HG03442 (cell line): ENCODE results near the gene GCA.

ENCODE experiments used
- ATAC-seq: cut with Tn5 transposase; IDR thresholded peaks from one replicate; pipeline ENCODE4 v1.9.1; 2021; ENCODE audit warnings: mild to moderate bottlenecking, moderate library complexity; ENCODE audit not compliant: unreplicated experiment

GCA gene

DNA sequence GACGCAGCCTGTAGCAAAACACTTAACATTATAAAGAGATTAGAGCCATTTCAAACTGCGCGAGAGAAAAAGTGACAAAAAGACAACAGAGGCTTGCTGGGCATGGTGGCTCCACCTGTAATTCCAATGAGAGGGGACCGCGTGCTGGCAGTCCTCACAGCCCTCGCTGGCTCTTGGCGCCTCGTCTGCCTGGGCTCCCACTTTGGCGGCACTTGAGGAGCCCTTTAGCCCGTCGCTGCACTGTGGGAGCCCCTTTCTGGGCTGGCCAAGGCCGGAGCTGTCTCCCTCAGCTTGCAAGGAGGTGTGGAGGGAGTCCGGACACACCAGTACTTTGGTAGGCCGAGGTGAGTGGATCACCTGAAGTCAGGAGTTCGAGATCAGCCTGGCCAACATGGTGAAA, 16.1 kb upstream of the GCA start:
- no peak for ATAC-seq

DNA sequence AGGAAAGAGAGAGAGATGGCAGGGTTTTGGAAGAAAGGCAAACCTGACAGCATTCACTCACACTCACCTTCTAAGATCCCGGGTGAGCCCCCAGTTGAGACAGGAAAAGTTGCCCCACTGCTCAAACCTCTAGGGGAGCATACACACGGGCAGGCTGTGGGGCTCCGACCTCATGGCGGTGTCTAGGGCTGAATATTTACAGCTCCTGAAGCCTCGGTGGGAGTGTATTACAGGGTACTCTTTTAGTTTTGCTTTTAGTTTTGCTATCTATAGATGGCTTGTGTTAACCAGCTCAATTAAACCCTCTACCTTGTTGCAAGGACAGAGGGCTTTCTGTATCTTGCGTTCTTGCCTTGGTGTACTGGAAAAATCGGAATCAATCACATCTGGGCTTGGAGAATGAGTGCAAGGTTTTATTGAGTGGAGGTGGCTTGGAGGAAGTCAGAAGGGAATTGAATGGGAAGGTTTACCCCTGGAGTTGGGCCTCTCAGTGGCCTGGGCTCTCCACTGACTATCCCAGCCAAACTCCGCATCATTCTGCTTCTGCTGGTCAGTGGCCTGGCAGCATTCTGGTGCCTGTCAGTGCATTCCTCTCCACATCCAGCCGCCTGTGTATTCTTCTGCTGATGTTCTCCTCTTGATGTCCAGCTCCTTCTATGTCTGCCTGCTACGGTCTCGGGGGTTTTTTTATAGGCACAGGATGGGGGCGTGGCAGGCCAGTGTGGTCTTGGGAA, 15.3 kb upstream of the GCA start:
- ATAC-seq = peak; percentile 41

DNA sequence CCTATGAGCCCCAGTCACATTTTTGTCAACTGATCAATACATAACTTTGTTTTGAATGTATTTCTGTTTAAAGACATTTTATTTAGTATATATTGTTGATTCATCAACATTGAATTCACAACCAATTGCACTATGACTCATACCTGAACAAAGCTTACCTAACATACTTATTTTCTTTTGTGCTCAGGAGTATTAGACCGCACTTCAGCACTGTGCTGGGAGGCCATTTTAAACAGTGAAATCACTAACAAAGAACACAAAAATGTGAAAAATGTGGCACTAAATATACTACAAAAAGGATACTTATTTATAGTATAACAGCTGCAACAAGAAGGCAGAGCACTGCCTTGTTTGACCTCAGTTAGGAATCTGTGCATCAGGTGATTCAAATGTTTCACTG, 13.1 kb upstream of the GCA start:
- ATAC-seq = no peak

DNA sequence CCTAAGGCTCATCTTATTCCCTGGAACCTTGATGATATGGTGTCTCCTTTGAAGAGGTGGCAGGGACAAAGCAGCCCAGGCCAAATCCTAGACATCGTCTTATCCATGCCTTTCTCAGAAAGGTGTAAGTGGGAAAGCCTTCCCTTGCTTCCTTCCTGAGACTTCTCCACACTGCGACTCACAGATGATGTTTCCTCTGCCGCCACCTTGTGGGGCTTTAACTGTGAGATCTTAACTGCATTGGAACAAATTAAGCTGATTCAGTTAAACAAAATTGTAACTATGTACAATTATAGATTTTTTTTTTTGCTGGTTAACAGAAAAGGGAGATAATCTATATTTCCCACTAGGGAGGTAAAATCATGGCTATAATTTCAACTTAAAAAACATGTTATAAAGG, 10.0 kb upstream of the GCA start:
- ATAC-seq = peak; percentile 70

DNA sequence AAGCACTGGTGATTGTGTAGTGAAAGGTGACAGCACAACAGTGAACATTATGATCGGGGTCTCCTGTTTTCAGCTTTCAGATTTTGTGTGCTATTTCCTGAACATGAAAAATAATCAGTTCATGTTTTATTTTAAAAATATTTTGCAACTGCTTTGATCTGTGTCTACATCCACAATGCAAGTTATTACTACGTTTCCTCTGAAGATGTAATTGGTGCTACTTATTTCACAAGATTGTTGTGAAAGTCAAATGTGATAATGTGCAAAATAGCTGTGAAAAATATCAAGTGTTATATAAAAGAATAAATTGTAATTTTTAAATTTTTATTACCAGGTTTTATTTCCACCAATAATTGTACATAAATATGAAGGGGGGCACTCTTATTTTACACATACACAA, 6.1 kb upstream of the GCA start:
- ATAC-seq = no peak

DNA sequence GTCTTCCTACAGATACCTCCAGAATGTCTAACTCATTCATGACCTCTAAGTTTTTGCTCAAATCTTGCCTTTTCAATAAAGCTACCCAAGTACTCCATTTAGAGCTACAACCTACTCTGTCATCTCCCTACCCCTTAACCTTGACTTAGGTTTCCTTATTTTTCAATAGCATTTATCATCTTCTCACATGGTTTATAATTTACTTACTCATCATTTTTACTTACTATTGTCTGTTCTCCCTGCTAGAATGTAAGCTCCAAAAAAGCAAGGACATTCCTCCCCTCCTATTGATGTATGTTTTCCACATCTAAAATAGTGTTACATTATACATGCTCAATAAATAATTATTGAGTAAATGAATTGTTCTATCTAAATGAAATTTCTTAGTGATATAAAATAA, 3.1 kb upstream of the GCA start:
- no peak for ATAC-seq

DNA sequence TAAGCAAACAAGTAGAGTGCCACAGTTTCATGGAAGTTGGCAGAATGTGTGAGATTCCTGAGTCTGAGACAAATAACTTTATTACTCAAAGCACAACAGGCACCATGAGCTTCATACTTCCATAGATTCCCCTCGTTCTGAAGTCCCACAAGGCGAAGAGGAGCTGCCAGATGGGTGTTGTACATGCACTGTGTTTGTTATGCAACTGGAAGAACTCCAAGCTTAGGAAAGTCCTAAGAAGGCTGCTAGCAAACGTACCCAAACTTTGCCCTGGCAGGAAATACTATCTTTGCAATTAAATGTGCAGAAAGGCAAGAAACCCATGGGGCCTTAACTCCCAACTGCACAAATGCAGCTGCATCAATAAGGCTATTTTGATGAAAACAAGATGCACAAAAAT, 1.6 kb upstream of the GCA start:
- no peak for ATAC-seq

DNA sequence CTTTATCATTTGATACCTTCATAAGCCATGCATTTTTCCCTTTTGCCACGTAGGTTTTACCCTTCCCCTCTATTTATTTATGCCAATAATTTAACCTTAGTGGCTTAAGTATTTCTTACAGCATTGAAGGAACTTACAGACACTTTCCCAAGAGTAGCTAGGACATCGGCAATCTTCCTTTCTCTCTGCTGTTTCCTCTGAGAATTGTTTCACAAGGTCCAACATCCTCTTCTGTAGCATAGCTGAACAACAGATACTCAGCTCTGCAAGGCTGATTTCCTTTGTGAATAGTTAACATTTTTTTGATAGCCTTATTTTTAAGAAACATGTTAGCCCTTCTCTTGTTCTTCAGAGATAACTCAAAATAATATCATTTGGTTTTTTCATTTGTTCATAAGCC, 1.1 kb upstream of the GCA start:
- ATAC-seq = no peak

DNA sequence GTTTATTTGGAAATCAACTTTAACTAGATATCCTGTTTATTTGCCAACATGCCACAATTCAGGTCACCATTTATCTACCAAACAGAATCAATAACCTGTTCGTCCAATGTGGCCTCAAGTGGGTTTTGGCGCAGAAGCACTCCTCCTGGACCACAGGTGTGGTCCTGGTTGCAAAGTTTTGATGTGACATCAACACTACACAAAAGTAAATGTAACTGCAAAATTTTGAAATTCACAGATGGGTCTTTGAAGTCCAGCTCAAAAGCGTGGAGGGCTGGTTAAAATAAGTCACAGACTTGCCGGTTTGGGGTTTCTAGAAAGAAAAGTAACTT, 474 bp upstream of the GCA start:
- ATAC-seq = no peak

DNA sequence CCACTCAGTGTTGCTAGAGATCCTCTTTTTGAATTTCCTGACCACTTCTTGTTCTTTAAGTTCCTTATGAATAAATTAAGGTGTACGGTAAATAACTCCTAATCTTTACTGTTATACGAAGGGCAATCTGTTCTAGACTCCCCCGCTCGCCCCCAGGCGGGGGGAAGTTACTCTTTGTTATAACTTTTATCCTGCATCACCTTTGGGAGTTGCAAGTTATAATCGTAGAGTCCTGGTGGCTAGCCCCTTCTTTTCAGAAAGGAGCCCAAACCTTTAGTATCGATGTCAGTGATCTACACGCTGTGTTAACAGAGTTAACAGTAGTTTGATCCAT, 652 bp downstream of the GCA start:
- no peak for ATAC-seq

DNA sequence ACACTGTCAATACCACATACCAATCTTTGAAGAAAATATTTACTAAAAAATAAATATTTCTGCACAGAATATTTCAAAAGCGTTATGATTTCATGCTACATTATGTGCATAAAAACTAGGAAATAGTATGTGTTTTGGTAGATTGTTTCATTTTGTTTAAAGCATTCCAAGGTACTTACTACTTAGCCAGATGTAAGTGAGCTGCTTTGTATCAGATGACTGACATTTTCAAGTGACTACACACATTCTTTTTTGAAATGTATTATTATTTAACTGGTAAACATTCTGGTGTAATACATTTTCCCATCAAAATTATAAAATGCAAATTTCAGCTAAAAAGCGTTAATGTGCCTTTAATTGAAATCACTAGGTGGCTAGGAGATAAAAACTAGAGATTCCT, 21.5 kb downstream of the GCA start:
- ATAC-seq = no peak

DNA sequence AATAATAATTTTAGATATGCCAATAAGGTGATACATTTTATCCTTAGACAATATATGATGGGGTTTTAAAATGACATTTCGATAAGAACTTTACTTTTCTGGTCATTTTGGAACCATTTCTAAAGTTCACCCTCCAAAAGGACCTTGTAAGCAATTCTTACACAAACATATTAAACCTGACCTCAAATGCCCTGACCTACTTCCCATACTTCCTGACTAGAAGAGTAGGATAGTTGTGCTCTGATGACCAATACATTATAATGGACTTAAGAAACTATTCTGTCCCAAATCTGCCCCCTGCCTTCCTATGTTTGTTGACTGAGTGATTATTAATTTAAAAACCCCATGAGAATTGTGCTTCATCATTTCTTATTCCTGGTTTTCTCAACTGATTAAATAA, 24.6 kb downstream of the GCA start:
- ATAC-seq = no peak

DNA sequence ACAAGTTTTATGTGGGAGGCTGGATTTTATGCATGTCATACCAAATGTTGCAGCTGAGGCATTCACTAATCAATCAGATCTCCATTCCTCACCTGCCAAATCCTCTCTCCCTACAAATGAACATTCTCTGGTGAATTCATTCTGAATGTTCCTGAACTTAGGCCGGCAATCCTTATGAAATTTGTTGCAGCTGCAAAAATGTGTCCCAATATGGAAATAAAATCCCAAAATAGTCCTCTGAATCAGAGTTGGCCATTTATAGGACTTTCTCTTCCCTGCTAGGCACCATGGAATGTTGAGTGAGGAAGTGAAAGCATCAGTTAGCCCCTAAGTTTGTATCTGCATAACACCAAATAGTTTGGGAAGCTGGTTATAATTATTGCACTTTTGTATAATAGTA, 25.6 kb downstream of the GCA start:
- ATAC-seq = no peak

DNA sequence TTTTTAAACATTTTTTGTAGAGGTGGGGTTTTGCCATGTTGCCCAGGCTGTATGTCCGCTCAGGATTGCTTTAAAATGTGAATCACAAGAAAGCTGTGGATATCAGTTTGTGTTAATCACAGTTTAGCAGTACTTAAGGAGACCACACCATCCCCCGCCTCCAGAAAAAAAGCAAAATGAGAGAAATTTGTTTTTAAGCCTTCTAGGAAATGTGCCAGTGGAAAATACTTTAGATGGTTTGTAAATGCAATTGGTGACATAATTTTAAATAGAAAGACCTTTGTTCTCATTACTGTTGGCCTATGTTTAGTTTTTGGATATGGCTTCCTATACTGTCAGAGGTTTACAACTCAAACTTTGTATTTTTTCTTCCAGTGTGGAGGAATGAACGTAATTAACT, 27.0 kb downstream of the GCA start:
- no peak for ATAC-seq

DNA sequence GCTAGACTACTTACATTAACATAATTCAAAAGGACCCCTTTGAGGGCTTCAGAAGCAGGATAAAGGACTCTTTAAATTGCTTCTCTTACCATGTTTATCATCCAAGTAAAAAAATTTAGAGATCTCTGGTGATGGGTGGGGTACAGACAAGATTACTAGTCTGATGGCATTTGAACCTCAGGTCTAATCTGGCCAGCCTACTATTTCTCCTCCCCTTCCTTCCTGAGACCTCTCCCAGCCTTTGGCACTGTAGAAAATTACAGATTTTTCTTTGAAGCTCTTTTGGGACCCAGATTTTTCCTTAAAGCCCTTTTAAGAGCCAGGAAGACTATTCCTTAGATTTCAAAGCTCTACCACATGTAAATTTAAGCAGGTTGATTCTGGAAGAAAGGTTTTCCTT, 28.9 kb downstream of the GCA start:
- ATAC-seq = no peak

DNA sequence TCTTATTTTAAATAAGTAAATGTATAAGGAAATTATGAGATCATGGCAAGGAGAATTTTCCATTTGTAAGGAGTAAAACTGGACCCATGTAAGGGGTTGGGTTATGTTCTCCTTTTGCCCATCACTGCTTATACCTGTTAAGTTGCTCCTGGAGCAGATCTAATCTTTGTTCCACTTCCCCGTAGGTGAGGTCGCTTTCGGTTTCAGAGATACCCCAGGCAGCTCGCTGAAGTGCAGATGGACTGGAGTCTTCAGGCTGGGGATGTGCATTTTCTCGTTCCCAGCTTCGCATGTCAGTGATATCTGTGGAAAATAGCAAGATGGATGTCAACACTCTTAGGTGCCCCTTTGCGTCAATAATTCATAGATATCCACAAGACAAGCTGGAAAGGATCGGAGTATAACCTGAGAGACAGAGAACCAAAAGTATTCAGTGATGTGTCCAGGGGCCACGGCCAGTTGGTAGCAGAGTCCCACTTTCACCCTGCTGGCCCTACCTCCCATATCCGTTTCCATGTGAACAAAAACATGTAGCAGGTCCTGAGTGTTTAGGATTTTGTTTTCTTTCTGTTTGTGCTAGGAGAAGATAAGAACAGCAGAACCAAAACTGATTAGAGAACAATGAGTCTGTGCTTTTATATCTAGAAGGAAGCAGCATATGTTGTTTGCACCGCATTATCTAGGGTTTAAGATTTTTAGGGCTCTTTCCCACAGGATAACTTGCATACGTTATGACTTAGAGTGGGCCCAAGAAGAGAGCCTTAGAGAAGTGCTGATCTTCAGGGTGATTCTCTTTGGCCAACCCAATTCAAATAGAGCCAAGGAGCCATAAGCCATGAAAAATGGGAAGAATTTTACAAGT, 36.0 kb downstream of the GCA start:
- ATAC-seq = no peak

DNA sequence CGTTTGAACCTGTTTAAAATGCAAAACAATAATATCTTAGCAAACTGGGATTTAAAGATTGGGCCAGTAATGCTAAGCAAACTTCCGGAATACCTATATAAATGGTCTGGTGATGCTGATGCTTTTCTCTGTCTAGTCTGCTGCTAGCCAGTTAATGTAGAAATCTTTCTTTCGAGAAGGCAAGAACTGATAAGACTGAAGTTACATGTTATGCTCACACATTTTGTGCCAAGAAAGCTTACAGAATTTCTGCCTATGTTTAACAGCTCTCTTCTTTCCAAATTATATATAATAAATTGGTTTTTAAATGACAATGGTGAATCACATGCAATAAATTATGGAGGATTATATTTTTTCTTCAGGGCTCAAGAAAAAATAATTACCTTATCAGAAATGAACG, 37.9 kb downstream of the GCA start:
- no peak for ATAC-seq

DNA sequence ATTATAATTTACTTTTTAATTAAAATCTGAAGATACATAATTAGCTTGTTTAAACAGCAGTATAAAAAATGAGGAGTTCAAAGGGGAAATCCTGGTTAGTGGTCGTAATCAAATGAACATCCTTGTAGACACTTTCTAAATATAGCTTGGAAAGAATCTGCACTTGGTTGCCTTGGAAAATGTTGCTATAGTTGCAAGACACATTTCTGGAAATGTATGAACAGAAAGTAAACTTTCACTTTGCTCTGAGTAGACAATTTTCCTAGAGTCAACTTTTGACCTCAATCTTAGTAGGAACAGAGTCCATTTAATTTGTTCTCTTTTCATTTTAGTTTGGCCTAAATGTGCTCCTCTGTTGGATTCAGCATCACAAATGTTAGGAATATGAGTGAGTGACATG, 38.3 kb downstream of the GCA start:
- no peak for ATAC-seq

DNA sequence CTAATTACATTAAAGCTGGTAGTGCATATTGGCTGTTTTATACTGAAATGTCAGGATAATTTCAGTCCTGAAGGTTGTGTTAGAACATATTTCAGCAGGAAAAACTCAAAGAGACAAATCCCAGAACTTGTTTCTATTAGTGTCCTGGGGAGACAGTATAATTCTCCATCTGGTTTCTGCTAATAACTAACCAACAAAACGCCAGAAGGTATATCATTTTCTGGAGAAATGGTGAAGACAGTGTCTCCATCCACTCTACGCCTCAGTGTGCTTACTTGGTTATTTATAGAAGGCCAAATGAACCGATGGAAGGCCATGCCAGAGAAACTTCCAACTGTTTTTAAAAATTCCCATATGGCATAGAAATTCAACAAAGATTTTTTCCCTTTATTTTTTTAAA, 41.6 kb downstream of the GCA start:
- no peak for ATAC-seq

DNA sequence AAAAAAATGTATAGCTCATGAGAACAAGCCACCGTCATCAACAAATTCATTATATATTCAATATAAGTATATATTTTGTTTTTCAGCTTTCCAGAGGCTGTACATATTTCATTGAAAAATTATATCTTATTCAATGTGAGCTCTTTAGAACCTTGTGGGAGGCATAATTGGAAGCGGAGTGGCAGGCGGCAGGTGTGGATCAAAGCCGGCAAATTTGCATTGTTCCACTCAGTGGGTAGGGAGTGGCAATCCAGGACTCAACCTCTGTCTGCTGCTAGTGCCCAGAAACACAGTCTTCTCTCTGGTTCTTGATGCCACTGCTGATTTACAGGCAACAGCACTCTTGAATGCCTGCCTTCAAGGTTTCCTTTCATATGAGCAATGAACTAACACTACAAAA, 46.9 kb downstream of the GCA start:
- no peak for ATAC-seq

DNA sequence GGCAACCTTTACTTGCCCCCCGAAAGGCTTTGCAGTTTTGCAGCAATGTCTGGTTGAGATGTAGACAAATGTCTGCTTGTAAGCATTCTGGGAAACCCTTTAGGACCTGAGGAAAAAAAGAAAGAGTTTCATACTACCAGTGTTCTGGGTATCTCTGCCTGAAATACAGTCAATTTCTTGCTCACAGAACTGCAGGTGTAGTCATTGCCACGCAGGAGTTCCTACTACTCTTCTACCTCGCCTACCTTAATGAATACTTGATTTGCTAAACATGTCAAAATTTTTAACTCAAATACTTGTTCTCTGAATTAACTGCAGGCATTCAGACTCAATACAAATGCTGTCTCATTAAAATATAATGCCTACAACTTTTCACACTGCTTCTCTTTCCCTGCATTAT, 56.4 kb downstream of the GCA start:
- no peak for ATAC-seq

DNA sequence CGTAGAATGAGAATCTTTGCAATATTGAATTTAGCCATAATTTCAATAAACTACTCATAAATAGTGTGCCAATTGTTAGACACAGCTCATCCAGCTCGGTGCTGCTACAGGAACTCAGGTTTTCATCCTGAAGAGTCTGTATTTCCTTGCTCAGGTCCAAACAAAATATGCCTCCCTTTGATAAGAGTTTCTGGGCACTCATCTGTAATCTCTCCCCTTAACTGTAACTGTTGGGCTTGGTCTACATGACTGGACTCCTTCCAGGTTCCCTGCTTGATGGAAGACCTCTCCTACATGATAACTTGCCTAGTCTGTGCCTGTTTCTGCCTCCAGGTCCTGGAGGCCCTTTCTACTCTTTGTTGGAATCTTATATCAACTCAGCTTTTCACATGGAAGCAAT, 57.9 kb downstream of the GCA start:
- ATAC-seq = no peak

DNA sequence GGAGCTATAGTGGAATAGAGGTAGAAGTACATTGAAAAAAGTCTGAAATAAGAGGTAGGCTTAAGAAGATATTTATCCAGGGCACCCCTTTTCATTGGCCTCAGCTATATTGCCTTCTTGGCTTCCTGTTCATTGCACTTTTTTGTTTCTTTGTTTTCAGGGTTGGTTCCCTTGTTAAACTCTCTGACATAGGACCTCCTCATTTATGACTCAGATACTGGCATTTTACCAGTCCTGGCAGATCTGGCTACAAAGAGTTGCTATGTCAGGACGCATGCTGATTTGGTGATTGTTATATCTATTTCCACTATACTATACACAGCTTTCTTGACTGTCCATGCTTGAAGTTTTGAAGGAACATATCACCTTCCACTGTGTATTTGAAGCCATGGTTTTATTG, 60.0 kb downstream of the GCA start:
- ATAC-seq = no peak
